HCT116 (cell line): ENCODE measurements around the gene STRA8. TPM values are rescaled to one million over a fixed set of nuclear protein-coding genes. Genes with fewer than 3 reads are reported as not detected.

ENCODE experiments used
- ATAC-seq: fragments of 200-7000 bp; cut with Tn5 transposase; 2 replicates; pipeline ENCODE4 v1.9.1; 2020; ENCODE audit warnings: mild to moderate bottlenecking, moderate library complexity
- BruUV-seq: library from RNA; stranded (reverse); fragments of 400-500 nt; replicated peaks from 2 replicates; lab custom pipeline; 2021; lab: Mats Ljungman, UMichigan
- CTCF ChIA-PET: fragments of 300-600 bp; sonication (Branson Sonifier 250); formaldehyde crosslinking; loops from one replicate; lab custom pipeline; 2021; ENCODE audit warnings: antibody characterized with exemption; lab: Charles Lee
- POLR2A ChIA-PET: fragments of 300-600, 350-600 bp; sonication (Branson Sonifier 250); formaldehyde crosslinking; loops from one replicate; lab custom pipeline; 2021; ENCODE audit warnings: antibody characterized with exemption; lab: Charles Lee
- RAD21 ChIA-PET, 2 experiments: fragments of 300-600 bp; sonication (Branson Sonifier 250); formaldehyde crosslinking; loops; one replicate each; lab custom pipeline; 2023; ENCODE audit warnings: low total read pairs in 2 of 2; ENCODE audit not compliant: uncharacterized antibody in 2 of 2, unreplicated experiment in 2 of 2, low non-redundant PET in 1 of 2; lab: Charles Lee
- DNase-seq: peaks from one replicate; pipeline ENCODE4 v3.0.0-alpha.2; 2010; ENCODE audit warnings: low read depth, low spot score
- H2AFZ ChIP-seq: fragments of 200-600 bp; shearing (Covaris generic), sonication (generic); 2 replicates; pipeline ENCODE4 v1.6.1; 2017; ENCODE audit warnings: low read depth, mixed run types, mixed read lengths, antibody characterized with exemption, low read length; ENCODE audit not compliant: poor library complexity, severe bottlenecking
- H3K27ac ChIP-seq: 2 replicates; pipeline ENCODE4 v1.5.1; 2012; ENCODE audit warnings: low read depth, low read length
- H3K27me3 ChIP-seq: fragments of 200-600 bp; sonication (generic); 2 replicates; pipeline ENCODE4 v1.6.1; 2016; ENCODE audit warnings: mixed run types, low read length, mixed read lengths; ENCODE audit not compliant: insufficient read depth
- H3K36me3 ChIP-seq, 2 experiments: fragments of 200-500 bp in 1 of 2; fragments of 200-600 bp in 1 of 2; sonication (Bioruptor generic) in 1 of 2; sonication (generic) in 1 of 2; 2 replicates each; pipeline versions ENCODE4 v1.5.1 to v1.6.1; 2014 to 2016; ENCODE audit warnings: low read length in 2 of 2, inconsistent platforms in 1 of 2, mixed read lengths in 1 of 2, mixed run types in 1 of 2; ENCODE audit not compliant: insufficient read depth in 2 of 2, control insufficient read depth in 1 of 2
- H3K4me1 ChIP-seq, 2 experiments: fragments of 200-600 bp in 1 of 2; sonication (generic) in 1 of 2; 2 replicates each; pipeline versions ENCODE4 v1.5.1 to v1.6.1; 2012 to 2017; ENCODE audit warnings: low read length in 2 of 2, inconsistent platforms in 1 of 2, mild to moderate bottlenecking in 1 of 2, mixed read lengths in 1 of 2, mixed run types in 1 of 2, moderate library complexity in 1 of 2; ENCODE audit not compliant: insufficient read depth in 2 of 2, control insufficient read depth in 1 of 2
- H3K4me2 ChIP-seq: fragments of 200-600 bp; sonication (generic); 2 replicates; pipeline ENCODE4 v1.6.1; 2017; ENCODE audit warnings: mixed run types, low read length, mixed read lengths
- H3K4me3 ChIP-seq, 2 experiments: fragments of 200-600 bp in 1 of 2; sonication (generic) in 1 of 2; replicated peaks in 1 of 2; 2 replicates each; pipeline ENCODE4 v1.5.1; 2011 to 2016; ENCODE audit warnings: low read length in 2 of 2, control low read depth in 1 of 2, low read depth in 1 of 2, mild to moderate bottlenecking in 1 of 2, mixed read lengths in 1 of 2, mixed run types in 1 of 2
- H3K79me2 ChIP-seq: fragments of 200-600 bp; sonication (generic); 2 replicates; pipeline ENCODE4 v1.6.1; 2017; ENCODE audit warnings: mild to moderate bottlenecking, mixed run types, low read length, moderate library complexity, mixed read lengths; ENCODE audit not compliant: insufficient read depth
- H3K9ac ChIP-seq: fragments of 200-600 bp; sonication (generic); 2 replicates; pipeline ENCODE4 v1.6.1; 2016; ENCODE audit warnings: low read length, mixed read lengths
- H3K9me2 ChIP-seq: fragments of 200-600 bp; sonication (generic), shearing (Covaris generic); 2 replicates; pipeline ENCODE4 v1.6.1; 2017; ENCODE audit warnings: mixed run types, mild to moderate bottlenecking, moderate library complexity; ENCODE audit not compliant: insufficient read depth
- H3K9me3 ChIP-seq, 2 experiments: fragments of 200-500 bp in 1 of 2; fragments of 200-600 bp in 1 of 2; sonication (Bioruptor generic) in 1 of 2; sonication (generic) in 1 of 2; 2 replicates each; pipeline ENCODE4 v1.6.1; 2014 to 2017; ENCODE audit warnings: low read length in 2 of 2, mixed read lengths in 2 of 2, inconsistent platforms in 1 of 2, low read depth in 1 of 2, mild to moderate bottlenecking in 1 of 2, mixed run types in 1 of 2, moderate library complexity in 1 of 2; ENCODE audit not compliant: control insufficient read depth in 1 of 2, insufficient read depth in 1 of 2
- H4K20me1 ChIP-seq: fragments of 200-600 bp; sonication (generic), shearing (Covaris generic); 2 replicates; pipeline ENCODE4 v1.6.1; 2017; ENCODE audit warnings: mixed run types, mild to moderate bottlenecking, moderate library complexity; ENCODE audit not compliant: insufficient read depth
- CBX3 ChIP-seq: IDR thresholded peaks from 2 replicates; pipeline ENCODE4 v1.6.1; 2012; ENCODE audit warnings: low read depth
- CEBPB ChIP-seq: IDR thresholded peaks from 2 replicates; pipeline ENCODE4 v1.6.1; 2012; ENCODE audit warnings: low read depth
- EGR1 ChIP-seq: IDR thresholded peaks from 2 replicates; pipeline ENCODE4 v1.6.1; 2012; ENCODE audit warnings: low read depth
- ELF1 ChIP-seq: IDR thresholded peaks from 2 replicates; pipeline ENCODE4 v1.6.1; 2012; ENCODE audit warnings: low read depth, borderline replicate concordance
- EZH2 ChIP-seq: fragments of 200-600 bp; sonication (generic); IDR thresholded peaks from 2 replicates; pipeline ENCODE4 v1.6.1; 2017; ENCODE audit warnings: antibody characterized with exemption, mixed run types
- EZH2phosphoT487 ChIP-seq: fragments of 200-600 bp; IDR thresholded peaks from 2 replicates; pipeline ENCODE4 v1.6.1; 2018; ENCODE audit warnings: antibody characterized with exemption, borderline replicate concordance
- FOSL1 ChIP-seq: IDR thresholded peaks from 2 replicates; pipeline ENCODE4 v1.6.1; 2012; ENCODE audit warnings: low read depth
- JUND ChIP-seq: IDR thresholded peaks from 2 replicates; pipeline ENCODE4 v1.6.1; 2012
- MAX ChIP-seq: IDR thresholded peaks from 2 replicates; pipeline ENCODE4 v1.6.1; 2012
- POLR2A ChIP-seq: IDR thresholded peaks from 2 replicates; pipeline ENCODE4 v1.7.0; 2011; ENCODE audit warnings: borderline replicate concordance; ENCODE audit not compliant: insufficient read depth, insufficient read length; ENCODE audit errors: extremely low read depth
- POLR2AphosphoS5 ChIP-seq: IDR thresholded peaks from 2 replicates; pipeline ENCODE4 v1.6.1; 2011; ENCODE audit warnings: mild to moderate bottlenecking, low read depth, low read length, moderate library complexity
- RAD21 ChIP-seq: IDR thresholded peaks from 2 replicates; pipeline ENCODE4 v1.6.1; 2012; ENCODE audit warnings: low read depth, mild to moderate bottlenecking
- SIN3A ChIP-seq: IDR thresholded peaks from 2 replicates; pipeline ENCODE4 v1.6.1; 2012; ENCODE audit warnings: low read depth
- SP1 ChIP-seq: IDR thresholded peaks from 2 replicates; pipeline ENCODE4 v1.6.1; 2012; ENCODE audit warnings: low read depth
- SRF ChIP-seq: IDR thresholded peaks from 2 replicates; pipeline ENCODE4 v1.6.1; 2012; ENCODE audit warnings: low read depth
- TCF7L2 ChIP-seq: IDR thresholded peaks from 2 replicates; pipeline ENCODE4 v1.7.0; 2011; ENCODE audit warnings: borderline replicate concordance, inconsistent platforms; ENCODE audit not compliant: insufficient read depth, insufficient read length; ENCODE audit errors: extremely low read depth
- ZFX ChIP-seq: fragments of 450-650 bp; IDR thresholded peaks from 2 replicates; pipeline ENCODE4 v1.6.1; 2017
- ZNF274 ChIP-seq: fragments of 200-500 bp; sonication (Bioruptor generic); IDR thresholded peaks from 2 replicates; pipeline ENCODE4 v1.6.1; 2014; ENCODE audit warnings: mild to moderate bottlenecking, low read depth, low read length, inconsistent platforms
- intact Hi-C: fragments of 100-400 bp; cut with micrococcal nuclease; formaldehyde crosslinking; loops from 2 replicates; pipeline ENCODE4 v1.10.0; 2022
- total RNA-seq: library from RNA; stranded (reverse); gene quantifications from one replicate; pipeline ENCODE4 v1.2.1, GENCODE V29; 2021; ENCODE audit not compliant: unreplicated experiment
- TF ChIP-seq, protein P1 (sequence below), 3 experiments: fragments of 200-600 bp in 1 of 3; sonication (generic) in 1 of 3; IDR thresholded peaks in 2 of 3; conservative IDR thresholded peaks in 1 of 3; 2 replicates each; pipeline ENCODE4 v1.5.1; 2012 to 2017; ENCODE audit warnings: low read depth in 2 of 3, low read length in 2 of 3, antibody characterized with exemption in 1 of 3, borderline replicate concordance in 1 of 3, control low read depth in 1 of 3, mild to moderate bottlenecking in 1 of 3, mixed read lengths in 1 of 3, mixed run types in 1 of 3, moderate library complexity in 1 of 3; ENCODE audit not compliant: insufficient read depth in 1 of 3
- TF ChIP-seq, protein P2 (sequence below): IDR thresholded peaks from 2 replicates; pipeline ENCODE4 v1.6.1; 2011; ENCODE audit warnings: mild to moderate bottlenecking, low read length, moderate library complexity; ENCODE audit not compliant: insufficient replicate concordance; ENCODE audit errors: extremely low read depth

The STRA8 gene
- total RNA-seq, 1 experiment from 2014 or later, result not detected

DNA sequence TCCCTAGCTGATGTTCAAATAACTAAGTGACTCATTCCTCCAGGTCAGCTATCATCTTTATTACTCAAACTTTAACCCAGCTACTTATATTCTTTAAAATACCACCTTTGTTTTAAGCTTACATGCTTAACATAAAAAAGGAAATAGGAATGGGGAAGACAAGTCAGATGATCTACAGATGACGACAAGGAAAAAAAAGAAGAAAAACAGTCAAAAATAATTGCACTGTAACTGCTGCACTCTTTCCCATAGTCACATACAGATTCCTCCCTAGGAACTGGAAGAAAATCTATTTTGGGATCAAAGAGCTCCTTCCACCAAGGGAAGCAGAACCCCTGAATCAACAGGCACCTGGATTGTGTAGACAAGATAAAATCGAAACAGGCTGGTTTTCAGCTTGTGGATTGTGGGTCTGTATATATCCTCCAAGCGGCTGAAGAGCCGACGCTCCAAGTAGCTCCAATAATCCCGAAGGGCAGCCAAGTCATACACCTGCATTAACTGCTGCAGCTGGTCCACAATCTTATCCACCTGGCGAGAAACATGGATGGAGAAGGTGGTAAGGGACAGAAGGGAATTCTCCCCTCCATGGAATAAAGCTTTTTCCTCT lies 24.3 kb upstream of the STRA8 start:
- Histone ChIP-seq H3K9me2 (no peaks in the 10 kb centered on the region), H3K9me3 (no peaks in the 10 kb centered on the region), H3K79me2 (no peaks in the 10 kb centered on the region), H3K27ac (no peak overlapping the region), H3K4me1 (peaks cover 5 to 7% of the 10 kb centered on the region in 2 experiments; a peak in 3 of 4 replicates), H3K9ac (no peak overlapping the region), H3K4me3 (no peak overlapping the region), H3K27me3 (no peaks in the 10 kb centered on the region), H4K20me1 (no peaks in the 10 kb centered on the region), H3K36me3 (no peaks in the 10 kb centered on the region), H2AFZ (no peak overlapping the region), H3K4me2 (no peak overlapping the region)
- intact Hi-C loops, result no loop called here
- no TSS peak for BruUV-seq
- RAD21 ChIA-PET, result no interaction called here
- ATAC-seq (no peak), DNase-seq (no peak)
- POLR2A ChIA-PET, result no interaction called here
- CTCF ChIA-PET, result no interaction called here
- no peak for TF ChIP-seq TCF7L2
- TF ChIP-seq SRF, result no peak
- no peak for TF ChIP-seq EGR1
- TF ChIP-seq, protein P1, sequence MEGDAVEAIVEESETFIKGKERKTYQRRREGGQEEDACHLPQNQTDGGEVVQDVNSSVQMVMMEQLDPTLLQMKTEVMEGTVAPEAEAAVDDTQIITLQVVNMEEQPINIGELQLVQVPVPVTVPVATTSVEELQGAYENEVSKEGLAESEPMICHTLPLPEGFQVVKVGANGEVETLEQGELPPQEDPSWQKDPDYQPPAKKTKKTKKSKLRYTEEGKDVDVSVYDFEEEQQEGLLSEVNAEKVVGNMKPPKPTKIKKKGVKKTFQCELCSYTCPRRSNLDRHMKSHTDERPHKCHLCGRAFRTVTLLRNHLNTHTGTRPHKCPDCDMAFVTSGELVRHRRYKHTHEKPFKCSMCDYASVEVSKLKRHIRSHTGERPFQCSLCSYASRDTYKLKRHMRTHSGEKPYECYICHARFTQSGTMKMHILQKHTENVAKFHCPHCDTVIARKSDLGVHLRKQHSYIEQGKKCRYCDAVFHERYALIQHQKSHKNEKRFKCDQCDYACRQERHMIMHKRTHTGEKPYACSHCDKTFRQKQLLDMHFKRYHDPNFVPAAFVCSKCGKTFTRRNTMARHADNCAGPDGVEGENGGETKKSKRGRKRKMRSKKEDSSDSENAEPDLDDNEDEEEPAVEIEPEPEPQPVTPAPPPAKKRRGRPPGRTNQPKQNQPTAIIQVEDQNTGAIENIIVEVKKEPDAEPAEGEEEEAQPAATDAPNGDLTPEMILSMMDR (IDR thresholded peaks at IDR 0.05 in 2 of 3, conservative IDR thresholded peaks at IDR 0.05 in 1 of 3; ENCODE audit: borderline replicate concordance in 1 of 3, insufficient read depth in 1 of 3, low read depth in 2 of 3, low read length in 2 of 3), result no peak
- no peak for TF ChIP-seq SIN3A
- no peak for TF ChIP-seq CEBPB
- TF ChIP-seq, protein P2, sequence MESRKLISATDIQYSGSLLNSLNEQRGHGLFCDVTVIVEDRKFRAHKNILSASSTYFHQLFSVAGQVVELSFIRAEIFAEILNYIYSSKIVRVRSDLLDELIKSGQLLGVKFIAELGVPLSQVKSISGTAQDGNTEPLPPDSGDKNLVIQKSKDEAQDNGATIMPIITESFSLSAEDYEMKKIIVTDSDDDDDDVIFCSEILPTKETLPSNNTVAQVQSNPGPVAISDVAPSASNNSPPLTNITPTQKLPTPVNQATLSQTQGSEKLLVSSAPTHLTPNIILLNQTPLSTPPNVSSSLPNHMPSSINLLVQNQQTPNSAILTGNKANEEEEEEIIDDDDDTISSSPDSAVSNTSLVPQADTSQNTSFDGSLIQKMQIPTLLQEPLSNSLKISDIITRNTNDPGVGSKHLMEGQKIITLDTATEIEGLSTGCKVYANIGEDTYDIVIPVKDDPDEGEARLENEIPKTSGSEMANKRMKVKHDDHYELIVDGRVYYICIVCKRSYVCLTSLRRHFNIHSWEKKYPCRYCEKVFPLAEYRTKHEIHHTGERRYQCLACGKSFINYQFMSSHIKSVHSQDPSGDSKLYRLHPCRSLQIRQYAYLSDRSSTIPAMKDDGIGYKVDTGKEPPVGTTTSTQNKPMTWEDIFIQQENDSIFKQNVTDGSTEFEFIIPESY, result no peak
- no peak for TF ChIP-seq FOSL1
- TF ChIP-seq RAD21, result no peak
- no peak for TF ChIP-seq ZNF274
- no peak for TF ChIP-seq POLR2A
- no peak for TF ChIP-seq EZH2
- TF ChIP-seq EZH2phosphoT487, result no peak
- TF ChIP-seq ELF1, result no peak
- no peak for TF ChIP-seq JUND
- no peak for TF ChIP-seq MAX
- no peak for TF ChIP-seq ZFX
- no peak for TF ChIP-seq SP1
- TF ChIP-seq POLR2AphosphoS5, result no peak
- no peak for TF ChIP-seq CBX3
